GM12878 (cell line): ENCODE measurements around the gene OCA2. TPM values are rescaled to one million over a fixed set of nuclear protein-coding genes. Genes with fewer than 3 reads are reported as not detected.

Source experiments
- ATAC-seq: fragments of 200-7000 bp; cut with Tn5 transposase; 3 replicates; pipeline ENCODE4 v1.9.1; 2020; ENCODE audit warnings: mild to moderate bottlenecking, moderate library complexity
- BruUV-seq: library from RNA; stranded (reverse); fragments of 400-500 nt; replicated peaks from 2 replicates; lab custom pipeline; 2021; lab: Mats Ljungman, UMichigan
- CTCF ChIA-PET: fragments of 300-600 bp; sonication (Branson Sonifier 250); formaldehyde crosslinking; extraction: SDS; loops from one replicate; lab custom pipeline; 2021; ENCODE audit warnings: inconsistent platforms; lab: Yijun Ruan, JAX
- POLR2A ChIA-PET: fragments of 350-600 bp; formaldehyde crosslinking; extraction: SDS; loops from one replicate; lab custom pipeline; 2021; ENCODE audit warnings: inconsistent platforms; lab: Charles Lee
- RAD21 ChIA-PET: fragments of 300-600 bp; sonication (Branson Sonifier 250); formaldehyde crosslinking; loops from one replicate; lab custom pipeline; 2023; ENCODE audit warnings: antibody characterized with exemption; ENCODE audit not compliant: unreplicated experiment; lab: Charles Lee
- SMC1A ChIA-PET: fragments of 300-600 bp; sonication (Branson Sonifier 250); formaldehyde crosslinking; loops from one replicate; lab custom pipeline; 2023; ENCODE audit not compliant: unreplicated experiment, uncharacterized antibody; lab: Charles Lee
- DNase-seq: peaks from one replicate; pipeline ENCODE4 v3.0.0-alpha.2; 2011; ENCODE audit warnings: low read depth, low spot score
- FAIRE-seq: peaks from 3 replicates; lab custom pipeline; 2011; peaks lifted over from hg19 to GRCh38; lab: Jason Lieb, UNC
- H2AFZ ChIP-seq: 2 replicates; pipeline ENCODE4 v1.6.0; 2011; ENCODE audit warnings: low read depth, low read length, control low read depth; ENCODE audit not compliant: control insufficient read depth
- H3K27ac ChIP-seq: 2 replicates; pipeline ENCODE4 v1.5.1; 2011; ENCODE audit warnings: control low read depth; ENCODE audit not compliant: control insufficient read depth, insufficient read depth
- H3K27me3 ChIP-seq, 2 experiments: replicated peaks in 1 of 2; 2 replicates each; pipeline versions ENCODE4 v1.6.0 to v1.6.1; 2011; ENCODE audit warnings: low read length in 1 of 2; ENCODE audit not compliant: control insufficient read depth in 2 of 2, insufficient read depth in 2 of 2
- H3K36me3 ChIP-seq, 2 experiments: 2 replicates each; pipeline ENCODE4 v1.5.1; 2011; ENCODE audit warnings: low read length in 1 of 2; ENCODE audit not compliant: control insufficient read depth in 2 of 2, insufficient read depth in 2 of 2
- H3K4me1 ChIP-seq: 2 replicates; pipeline ENCODE4 v1.6.1; 2011; ENCODE audit warnings: mild to moderate bottlenecking, low read length, moderate library complexity, mixed read lengths; ENCODE audit not compliant: control insufficient read depth, insufficient read depth
- H3K4me2 ChIP-seq: 2 replicates; pipeline ENCODE4 v1.6.0; 2011; ENCODE audit warnings: control low read depth; ENCODE audit not compliant: control insufficient read depth, insufficient read depth
- H3K4me3 ChIP-seq: fragments of 200-600 bp; sonication (generic); 2 replicates; pipeline ENCODE4 v1.5.1; 2016
- H3K79me2 ChIP-seq: 2 replicates; pipeline ENCODE4 v1.6.0; 2011; ENCODE audit warnings: low read length; ENCODE audit not compliant: control insufficient read depth, insufficient read depth
- H3K9ac ChIP-seq: 2 replicates; pipeline ENCODE4 v1.8.0; 2011; ENCODE audit warnings: low read length, control low read depth, mixed read lengths; ENCODE audit not compliant: control insufficient read depth, insufficient read depth
- H3K9me3 ChIP-seq: replicated peaks from 3 replicates; pipeline ENCODE4 v1.5.1; 2011; ENCODE audit warnings: mild to moderate bottlenecking, low read length; ENCODE audit not compliant: control insufficient read depth, insufficient read depth
- H4K20me1 ChIP-seq: 2 replicates; pipeline ENCODE4 v1.6.0; 2011; ENCODE audit not compliant: control insufficient read depth, insufficient read depth
- BRCA1 ChIP-seq: IDR thresholded peaks from 2 replicates; pipeline ENCODE4 v1.6.1; 2011; ENCODE audit warnings: low read depth, low read length, improper control_type of control experiment
- MTA2 ChIP-seq: fragments of 450-650 bp; IDR thresholded peaks from 2 replicates; pipeline ENCODE4 v1.6.1; 2016; ENCODE audit warnings: low read depth, mild to moderate bottlenecking, moderate library complexity
- NR2C2 ChIP-seq: IDR thresholded peaks from 2 replicates; pipeline ENCODE4 v1.6.1; 2011; ENCODE audit warnings: borderline replicate concordance, low read depth; ENCODE audit not compliant: control insufficient read depth, insufficient read length
- NRF1 ChIP-seq: conservative IDR thresholded peaks from 2 replicates; pipeline ENCODE4 v1.6.1; 2011; ENCODE audit warnings: mild to moderate bottlenecking, low read depth, low read length, improper control_type of control experiment
- POLR2A ChIP-seq: IDR thresholded peaks from 2 replicates; pipeline ENCODE4 v1.6.1; 2011; ENCODE audit warnings: low read depth, mild to moderate bottlenecking, low read length
- POU2F2 ChIP-seq: IDR thresholded peaks from 3 replicates; pipeline ENCODE4 v1.6.1; 2011; ENCODE audit warnings: low read depth, mild to moderate bottlenecking, low read length, borderline replicate concordance
- SMC3 ChIP-seq: IDR thresholded peaks from 2 replicates; pipeline ENCODE4 v1.6.1; 2011; ENCODE audit warnings: low read length, improper control_type of control experiment, borderline replicate concordance
- SPI1 ChIP-seq: IDR thresholded peaks from 2 replicates; pipeline ENCODE4 v1.6.1; 2011; ENCODE audit warnings: low read depth, mild to moderate bottlenecking, low read length, moderate library complexity, borderline replicate concordance; ENCODE audit not compliant: insufficient read depth
- WGBS: methylation state at CpG from one replicate; pipeline ENCODE4 v1.1.6; 2016; ENCODE audit warnings: low lambda C conversion rate; ENCODE audit not compliant: insufficient replicate concordance, insufficient coverage; ENCODE audit errors: missing lambda C conversion rate; 5-methylcytosine and 5-hydroxymethylcytosine counted together
- in situ Hi-C: fragments of 300-500 bp; cut with MboI; formaldehyde crosslinking; loops from 9 replicates; pipeline ENCODE4 v1.14.3; 2018; ENCODE audit warnings: mixed read lengths
- intact Hi-C: fragments of 100-400 bp; cut with micrococcal nuclease; formaldehyde crosslinking; loops from one replicate; pipeline ENCODE4 v1.14.2; 2022; ENCODE audit not compliant: unreplicated experiment
- polyA plus RNA-seq, 11 experiments: library from polyadenylated mRNA; depleted of rRNA in 4 of 11; unstranded in 6 of 11; stranded (reverse) in 5 of 11; fragments of >200 nt; fragmentation: Nextera tagmentation in 4 of 11; fragmentation: Illumina TruSeq in 1 of 11; extraction: Ambion mirVana in 4 of 11; extraction: Trizol in 1 of 11; gene quantifications; 1 replicate in 1 of 11; 2 replicates in 10 of 11; pipeline versions ENCODE4 v1.2.1 to v1.2.3, GENCODE V29; 2011 to 2016; ENCODE audit warnings: inconsistent platforms in 2 of 11, missing spikeins in 2 of 11, low read depth in 1 of 11
- total RNA-seq, 4 experiments: library from RNA; depleted of rRNA in 3 of 4; stranded (reverse); fragments of >200 nt in 3 of 4; fragmentation: Illumina TruSeq in 1 of 4; extraction: Trizol in 1 of 4; gene quantifications; 2 replicates each; pipeline versions ENCODE4 v1.2.1 to v1.2.3, GENCODE V29; 2013 to 2021
- TF ChIP-seq, protein P1 (sequence below): fragments of 450-650 bp; IDR thresholded peaks from 2 replicates; pipeline ENCODE4 v1.6.1; 2016; ENCODE audit warnings: mild to moderate bottlenecking, moderate library complexity, borderline replicate concordance

OCA2 gene
- total and polyA plus RNA-seq, 10 of the 15 experiments (the other 5 are each of a cell fraction or from before 2014, with no cell fraction given): 0.04 to 1.8 TPM; not detected in 8

DNA sequence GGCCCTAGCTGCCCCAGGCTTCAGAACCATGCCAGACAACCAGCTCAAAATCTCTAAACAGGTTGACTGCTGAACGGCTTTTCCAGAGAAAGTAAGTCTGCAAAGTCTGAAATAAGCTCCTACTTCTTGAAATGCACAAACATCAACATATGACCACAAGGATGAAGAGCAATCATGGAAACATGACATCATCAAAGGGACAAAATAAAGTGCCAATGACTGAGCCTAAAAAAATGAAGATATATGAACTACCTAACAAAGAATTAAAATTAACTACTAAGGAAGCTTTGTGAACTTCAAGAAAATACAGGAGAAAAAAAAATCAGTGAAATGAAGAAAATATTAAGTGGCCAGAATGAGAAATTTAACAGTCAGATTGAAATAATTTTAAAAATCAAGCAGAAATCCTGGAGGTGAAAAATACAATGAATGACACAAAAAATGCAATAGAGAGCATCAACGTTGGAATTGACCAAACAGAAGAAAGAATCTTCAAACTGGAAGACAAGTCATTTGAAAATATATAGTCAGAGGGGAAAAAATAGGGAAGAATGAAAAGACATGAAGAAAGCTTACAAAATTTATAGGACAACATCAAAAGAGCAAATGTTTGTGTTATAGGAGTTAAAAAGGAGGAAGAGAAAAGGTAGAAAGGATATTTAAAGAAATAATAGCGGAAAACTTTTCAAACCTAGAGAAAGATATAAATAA, 364.2 kb downstream of the OCA2 start (continued):
- no peak for TF ChIP-seq NR2C2
- no peak for TF ChIP-seq SMC3
- TF ChIP-seq BRCA1: no peak
- TF ChIP-seq NRF1: no peak
- TF ChIP-seq POLR2A: no peak
- TF ChIP-seq POU2F2: no peak

GRCh38 chr15:27731776-27732175, 367.3 kb downstream of the OCA2 start:
- Histone ChIP-seq H3K27ac (no peak overlapping the region), H2AFZ (no peak overlapping the region), H3K9me3 (no peaks in the 10 kb centered on the region; the same call in 2 of the 3 replicates), H3K79me2 (no peaks in the 10 kb centered on the region), H3K9ac (no peak overlapping the region), H3K27me3 (no peaks in the 10 kb centered on the region), H3K4me2 (no peak overlapping the region), H3K36me3 (no peaks in the 10 kb centered on the region), H3K4me3 (no peak overlapping the region), H4K20me1 (no peaks in the 10 kb centered on the region), H3K4me1 (no peaks in the 10 kb centered on the region)
- SMC1A ChIA-PET: no interaction called here
- RAD21 ChIA-PET: no interaction called here
- FAIRE-seq (no peak), ATAC-seq (no peak), DNase-seq (no peak)
- intact Hi-C loops (no loop called here), in situ Hi-C loops (no loop called here)
- CTCF ChIA-PET: no interaction called here
- POLR2A ChIA-PET: no interaction called here
- 0% methylated on average over 1 of the region's 1 CpG for WGBS
- BruUV-seq: no TSS peak
- TF ChIP-seq SPI1 (no peak), MTA2 (no peak)
- TF ChIP-seq, protein P1, sequence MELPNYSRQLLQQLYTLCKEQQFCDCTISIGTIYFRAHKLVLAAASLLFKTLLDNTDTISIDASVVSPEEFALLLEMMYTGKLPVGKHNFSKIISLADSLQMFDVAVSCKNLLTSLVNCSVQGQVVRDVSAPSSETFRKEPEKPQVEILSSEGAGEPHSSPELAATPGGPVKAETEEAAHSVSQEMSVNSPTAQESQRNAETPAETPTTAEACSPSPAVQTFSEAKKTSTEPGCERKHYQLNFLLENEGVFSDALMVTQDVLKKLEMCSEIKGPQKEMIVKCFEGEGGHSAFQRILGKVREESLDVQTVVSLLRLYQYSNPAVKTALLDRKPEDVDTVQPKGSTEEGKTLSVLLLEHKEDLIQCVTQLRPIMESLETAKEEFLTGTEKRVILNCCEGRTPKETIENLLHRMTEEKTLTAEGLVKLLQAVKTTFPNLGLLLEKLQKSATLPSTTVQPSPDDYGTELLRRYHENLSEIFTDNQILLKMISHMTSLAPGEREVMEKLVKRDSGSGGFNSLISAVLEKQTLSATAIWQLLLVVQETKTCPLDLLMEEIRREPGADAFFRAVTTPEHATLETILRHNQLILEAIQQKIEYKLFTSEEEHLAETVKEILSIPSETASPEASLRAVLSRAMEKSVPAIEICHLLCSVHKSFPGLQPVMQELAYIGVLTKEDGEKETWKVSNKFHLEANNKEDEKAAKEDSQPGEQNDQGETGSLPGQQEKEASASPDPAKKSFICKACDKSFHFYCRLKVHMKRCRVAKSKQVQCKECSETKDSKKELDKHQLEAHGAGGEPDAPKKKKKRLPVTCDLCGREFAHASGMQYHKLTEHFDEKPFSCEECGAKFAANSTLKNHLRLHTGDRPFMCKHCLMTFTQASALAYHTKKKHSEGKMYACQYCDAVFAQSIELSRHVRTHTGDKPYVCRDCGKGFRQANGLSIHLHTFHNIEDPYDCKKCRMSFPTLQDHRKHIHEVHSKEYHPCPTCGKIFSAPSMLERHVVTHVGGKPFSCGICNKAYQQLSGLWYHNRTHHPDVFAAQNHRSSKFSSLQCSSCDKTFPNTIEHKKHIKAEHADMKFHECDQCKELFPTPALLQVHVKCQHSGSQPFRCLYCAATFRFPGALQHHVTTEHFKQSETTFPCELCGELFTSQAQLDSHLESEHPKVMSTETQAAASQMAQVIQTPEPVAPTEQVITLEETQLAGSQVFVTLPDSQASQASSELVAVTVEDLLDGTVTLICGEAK: no peak
